Mesenchymal stem cell (in vitro differentiated cells and primary cell): Measurements from ENCODE around the gene NANOG.
"Not testable (repeated sequence)": the region's sequence is repeated elsewhere in the genome, so short reads cannot be mapped to it uniquely, and the experiment has no call there.

ENCODE experiments used
- DNase-seq: peaks from one replicate; pipeline ENCODE4 v3.0.0-alpha.2; 2013
- H2AFZ ChIP-seq: one replicate; pipeline ENCODE4 v1.6.1; 2013; ENCODE audit warnings: low read depth, mild to moderate bottlenecking, control low read depth, inconsistent platforms, low read length, moderate library complexity
- H2AK5ac ChIP-seq: 2 replicates; pipeline ENCODE4 v1.6.1; 2013; ENCODE audit warnings: low read length, moderate library complexity, mild to moderate bottlenecking, inconsistent platforms; ENCODE audit not compliant: severe bottlenecking
- H2BK120ac ChIP-seq: one replicate; pipeline ENCODE4 v1.6.1; 2013; ENCODE audit warnings: low read depth, mild to moderate bottlenecking, inconsistent platforms, low read length, moderate library complexity
- H2BK12ac ChIP-seq, 2 experiments: one replicate each; pipeline ENCODE4 v1.6.1; 2013; ENCODE audit warnings: inconsistent platforms in 2 of 2, low read length in 2 of 2, mild to moderate bottlenecking in 2 of 2, moderate library complexity in 2 of 2, control low read depth in 1 of 2
- H2BK15ac ChIP-seq: one replicate; pipeline ENCODE4 v1.6.1; 2013; ENCODE audit warnings: mild to moderate bottlenecking, low read depth, inconsistent platforms; ENCODE audit not compliant: poor library complexity, severe bottlenecking
- H2BK5ac ChIP-seq: 2 replicates; pipeline ENCODE4 v1.6.1; 2013; ENCODE audit warnings: low read depth, mild to moderate bottlenecking, low read length, control low read depth, inconsistent platforms; ENCODE audit not compliant: poor library complexity, severe bottlenecking
- H3K14ac ChIP-seq, 2 experiments: one replicate each; pipeline ENCODE4 v1.6.1; 2013; ENCODE audit warnings: inconsistent platforms in 2 of 2, low read length in 2 of 2, control low read depth in 1 of 2, mild to moderate bottlenecking in 1 of 2, moderate library complexity in 1 of 2
- H3K18ac ChIP-seq, 2 experiments: one replicate each; pipeline ENCODE4 v1.6.1; 2013; ENCODE audit warnings: inconsistent platforms in 2 of 2, low read length in 2 of 2, control low read depth in 1 of 2, low read depth in 1 of 2, mild to moderate bottlenecking in 1 of 2
- H3K23ac ChIP-seq, 2 experiments: one replicate each; pipeline ENCODE4 v1.6.1; 2013; ENCODE audit warnings: inconsistent platforms in 2 of 2, low read length in 2 of 2, mild to moderate bottlenecking in 2 of 2, moderate library complexity in 2 of 2, control low read depth in 1 of 2
- H3K27ac ChIP-seq: 2 replicates; pipeline ENCODE4 v1.5.1; 2013; ENCODE audit warnings: mild to moderate bottlenecking, moderate library complexity, low read length, control low read depth, inconsistent platforms; ENCODE audit not compliant: poor library complexity, severe bottlenecking
- H3K27me3 ChIP-seq, 2 experiments: 2 replicates each; pipeline versions ENCODE4 v1.6.1 to v1.7.0; 2013; ENCODE audit warnings: low read length in 2 of 2, mild to moderate bottlenecking in 2 of 2, moderate library complexity in 2 of 2, control low read depth in 1 of 2, inconsistent platforms in 1 of 2; ENCODE audit not compliant: control insufficient read depth in 1 of 2, insufficient read depth in 1 of 2
- H3K36me3 ChIP-seq, 2 experiments: 2 replicates each; pipeline versions ENCODE4 v1.6.1 to v1.7.0; 2013; ENCODE audit warnings: low read length in 2 of 2, control low read depth in 1 of 2, inconsistent platforms in 1 of 2, low read depth in 1 of 2, mild to moderate bottlenecking in 1 of 2; ENCODE audit not compliant: insufficient read depth in 2 of 2, control insufficient read depth in 1 of 2
- H3K4ac ChIP-seq, 2 experiments: one replicate each; pipeline ENCODE4 v1.6.1; 2013; ENCODE audit warnings: inconsistent platforms in 2 of 2, low read length in 2 of 2, mild to moderate bottlenecking in 2 of 2, moderate library complexity in 2 of 2, control low read depth in 1 of 2, low read depth in 1 of 2
- H3K4me1 ChIP-seq: 2 replicates; pipeline ENCODE4 v1.6.1; 2013; ENCODE audit warnings: low read depth, low read length, control low read depth; ENCODE audit not compliant: control insufficient read depth, insufficient read depth
- H3K4me2 ChIP-seq: 2 replicates; pipeline ENCODE4 v1.6.1; 2013; ENCODE audit warnings: low read length, mild to moderate bottlenecking, inconsistent platforms; ENCODE audit not compliant: poor library complexity, severe bottlenecking
- H3K4me3 ChIP-seq, 2 experiments: 2 replicates each; pipeline versions ENCODE4 v1.5.1 to v1.7.0; 2013; ENCODE audit warnings: low read length in 2 of 2, mild to moderate bottlenecking in 2 of 2, control low read depth in 1 of 2, low read depth in 1 of 2; ENCODE audit not compliant: insufficient read depth in 1 of 2
- H3K79me1 ChIP-seq: replicated peaks from 2 replicates; pipeline ENCODE4 v1.6.1; 2013; ENCODE audit warnings: mild to moderate bottlenecking, control low read depth, low read length, inconsistent platforms; ENCODE audit not compliant: poor library complexity, severe bottlenecking
- H3K9ac ChIP-seq: 2 replicates; pipeline ENCODE4 v1.7.0; 2013; ENCODE audit warnings: mild to moderate bottlenecking, low read length, moderate library complexity
- H3K9me3 ChIP-seq: 2 replicates; pipeline ENCODE4 v1.7.0; 2013; ENCODE audit warnings: mild to moderate bottlenecking, low read length; ENCODE audit not compliant: control insufficient read depth
- H4K8ac ChIP-seq: one replicate; pipeline ENCODE4 v1.6.1; 2013; ENCODE audit warnings: inconsistent platforms, mild to moderate bottlenecking, low read length, moderate library complexity
- H4K91ac ChIP-seq: one replicate; pipeline ENCODE4 v1.6.1; 2013; ENCODE audit warnings: mild to moderate bottlenecking, low read length, inconsistent platforms
- WGBS: methylation state at CpG from one replicate; pipeline ENCODE4 v1.1.7; 2013; ENCODE audit warnings: mixed read lengths; 5-methylcytosine and 5-hydroxymethylcytosine counted together

The NANOG gene

DNA sequence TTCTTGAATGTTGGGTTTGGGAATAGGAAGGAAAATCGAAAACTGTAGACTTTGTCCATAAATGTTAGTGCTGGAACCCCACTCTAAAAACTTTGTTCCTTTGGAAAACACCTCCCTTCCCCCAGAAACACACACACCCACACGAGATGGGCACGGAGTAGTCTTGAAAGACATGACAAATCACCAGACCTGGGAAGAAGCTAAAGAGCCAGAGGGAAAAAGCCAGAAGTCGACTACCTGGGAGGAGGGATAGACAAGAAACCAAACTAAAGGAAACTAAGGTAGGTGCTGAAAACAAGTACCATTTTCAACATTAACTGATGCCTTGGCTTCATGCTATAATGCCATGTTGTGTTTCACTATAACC, 925 bp upstream of the NANOG start:
- DNase-seq: no peak
- H2BK5ac ChIP-seq: no peak overlapping the region
- H4K91ac ChIP-seq: no peak overlapping the region
- no peak overlapping the region for H2BK12ac ChIP-seq
- H3K27ac ChIP-seq: no peak overlapping the region
- no peak overlapping the region for H2AK5ac ChIP-seq
- H3K18ac ChIP-seq: no peak overlapping the region
- no peak overlapping the region for H3K9ac ChIP-seq
- H4K8ac ChIP-seq: no peak overlapping the region
- H3K27me3 ChIP-seq: peaks cover 21 to 46% of the 10 kb centered on the region in 2 experiments
- no peak overlapping the region for H2BK15ac ChIP-seq
- no peaks in the 10 kb centered on the region for H3K36me3 ChIP-seq
- no peak overlapping the region for H2BK120ac ChIP-seq
- no peak overlapping the region for H3K4ac ChIP-seq
- H3K79me1 ChIP-seq: no peaks in the 10 kb centered on the region
- H3K4me3 ChIP-seq: peak overlapping the region in 1 of 2 experiments; percentile 46
- H3K9me3 ChIP-seq: no peaks in the 10 kb centered on the region
- H3K4me2 ChIP-seq: no peak overlapping the region
- H3K14ac ChIP-seq: no peak overlapping the region
- no peak overlapping the region for H2AFZ ChIP-seq
- H3K4me1 ChIP-seq: no peaks in the 10 kb centered on the region
- WGBS: 14% methylated on average over 3 of the region's 4 CpGs
- no peak overlapping the region for H3K23ac ChIP-seq

DNA sequence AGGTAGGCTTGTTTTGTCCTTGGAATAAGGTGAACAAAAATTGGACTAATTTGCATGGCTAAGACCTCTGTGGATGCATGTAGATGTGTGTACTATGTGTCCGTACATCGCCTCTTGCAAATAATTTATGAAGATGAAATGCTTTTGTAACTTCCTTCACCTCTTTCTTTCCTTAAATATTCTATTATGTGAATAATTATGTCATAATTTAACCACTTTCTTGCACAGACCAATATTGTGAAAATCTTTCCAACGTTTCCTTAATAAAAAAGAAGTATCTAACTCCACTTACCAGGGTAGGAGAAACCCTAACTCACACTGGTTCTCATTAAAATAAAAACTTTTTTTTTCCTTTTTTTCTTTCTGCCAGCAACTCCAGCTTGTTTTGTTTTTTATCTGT, 4.0 kb downstream of the NANOG start:
- no peak overlapping the region for H4K91ac ChIP-seq
- H3K27me3 ChIP-seq: peaks cover 14 to 30% of the 10 kb centered on the region in 2 experiments

DNA sequence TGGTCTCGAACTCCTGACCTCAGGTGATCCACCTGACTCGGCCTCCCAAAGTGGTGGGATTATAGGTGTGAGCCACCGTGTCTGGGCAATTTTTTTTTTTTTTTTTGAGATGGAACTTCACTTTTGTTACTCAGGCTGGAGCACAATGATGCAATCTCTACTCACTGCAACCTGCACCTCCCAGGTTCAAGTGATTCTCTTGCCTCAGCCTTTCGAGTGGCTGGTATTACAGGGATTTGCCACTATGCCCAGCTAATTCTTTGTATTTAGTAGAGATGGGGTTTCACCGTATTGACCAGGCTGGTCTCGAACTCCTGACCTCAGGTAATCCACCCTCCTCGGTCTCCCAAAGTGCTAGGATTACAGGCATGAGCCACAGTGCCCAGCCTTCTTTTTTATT, 8.1 kb downstream of the NANOG start:
- H3K18ac ChIP-seq, H3K4me2 ChIP-seq, H3K4me3 ChIP-seq, H2BK120ac ChIP-seq, H3K9ac ChIP-seq, DNase-seq, H3K23ac ChIP-seq, H3K79me1 ChIP-seq, H4K91ac ChIP-seq, H3K9me3 ChIP-seq, H3K4me1 ChIP-seq, H4K8ac ChIP-seq, H2BK5ac ChIP-seq, H2AK5ac ChIP-seq, H3K27ac ChIP-seq, H3K36me3 ChIP-seq, H2BK12ac ChIP-seq, H3K14ac ChIP-seq, H3K4ac ChIP-seq, H2AFZ ChIP-seq, H2BK15ac ChIP-seq: not testable (repeated sequence)
- peaks cover 0 to 10% of the 10 kb centered on the region in 2 experiments for H3K27me3 ChIP-seq
- WGBS: 94% methylated on average over 7 of the region's 7 CpGs

More for the DNA sequence above, 4.0 kb downstream of the NANOG start:
- WGBS: 84% methylated on average over 1 of the region's 3 CpGs
- H3K9me3 ChIP-seq: no peaks in the 10 kb centered on the region
- no peak overlapping the region for H3K23ac ChIP-seq
- no peak overlapping the region for H2BK5ac ChIP-seq
- H3K4me2 ChIP-seq: no peak overlapping the region
- no peak overlapping the region for H2AK5ac ChIP-seq
- no peaks in the 10 kb centered on the region for H3K36me3 ChIP-seq
- no peak for DNase-seq
- H2BK12ac ChIP-seq: no peak overlapping the region
- no peaks in the 10 kb centered on the region for H3K79me1 ChIP-seq
- H3K18ac ChIP-seq: no peak overlapping the region
- H2BK120ac ChIP-seq: no peak overlapping the region
- H3K14ac ChIP-seq: no peak overlapping the region
- no peak overlapping the region for H2BK15ac ChIP-seq
- H2AFZ ChIP-seq: no peak overlapping the region
- H3K4ac ChIP-seq: no peak overlapping the region
- no peak overlapping the region for H3K4me3 ChIP-seq
- no peak overlapping the region for H3K27ac ChIP-seq
- H4K8ac ChIP-seq: no peak overlapping the region
- no peak overlapping the region for H3K9ac ChIP-seq
- H3K4me1 ChIP-seq: peaks cover 6% of the 10 kb centered on the region

DNA sequence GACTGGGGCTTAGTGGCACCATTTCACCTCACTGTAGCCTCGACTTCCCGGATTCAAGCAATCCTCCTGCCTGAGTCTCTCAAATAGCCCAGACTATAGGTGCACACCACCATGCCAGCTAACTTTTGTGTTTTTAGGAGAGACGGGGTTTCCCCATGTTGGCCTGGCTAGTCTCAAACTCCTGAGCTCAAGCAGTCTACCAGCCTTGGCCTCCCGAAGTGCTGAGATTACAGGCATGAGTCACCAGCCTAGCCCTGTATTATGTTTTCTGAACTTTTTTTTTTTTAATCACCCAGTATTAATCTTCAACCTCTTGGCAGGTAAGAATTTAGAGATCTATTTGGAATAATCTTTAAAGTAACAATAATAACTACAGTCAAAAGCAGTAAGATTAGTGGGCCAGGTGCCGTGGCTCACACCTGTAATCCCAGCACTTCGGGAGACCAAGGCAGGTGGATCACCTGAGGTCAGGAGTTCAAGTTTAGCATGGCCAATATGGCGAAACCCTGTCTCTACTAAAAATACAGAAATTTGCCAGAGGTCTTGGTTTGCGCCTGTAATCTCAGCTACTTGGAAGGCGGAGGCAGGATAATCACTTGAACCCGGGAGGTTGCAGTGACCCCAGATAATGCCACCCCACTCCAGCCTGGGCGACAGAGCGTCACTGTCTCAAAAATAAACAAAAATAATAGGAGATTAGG, 8.6 kb downstream of the NANOG start:
- Histone ChIP-seq H2BK15ac (no peak overlapping the region), H3K79me1 (no peaks in the 10 kb centered on the region), H3K4me1 (peaks cover 6% of the 10 kb centered on the region), H3K4me3 (no peak overlapping the region), H3K4ac (no peak overlapping the region), H3K27me3 (peaks cover 0 to 7% of the 10 kb centered on the region in 2 experiments), H2BK5ac (no peak overlapping the region), H3K18ac (no peak overlapping the region), H2BK120ac (no peak overlapping the region), H3K9me3 (no peaks in the 10 kb centered on the region), H4K8ac (no peak overlapping the region), H3K4me2 (no peak overlapping the region), H3K14ac (no peak overlapping the region), H3K27ac (no peak overlapping the region), H2AK5ac (no peak overlapping the region), H3K9ac (no peak overlapping the region), H3K36me3 (no peaks in the 10 kb centered on the region), H2AFZ (no peak overlapping the region), H4K91ac (no peak overlapping the region), H3K23ac (no peak overlapping the region), H2BK12ac (no peak overlapping the region)
- 78% methylated on average over 10 of the region's 12 CpGs for WGBS
- peak; percentile 45 for DNase-seq
